ENCODE measurements around the gene RIPK1.

RIPK1 gene

DNA sequence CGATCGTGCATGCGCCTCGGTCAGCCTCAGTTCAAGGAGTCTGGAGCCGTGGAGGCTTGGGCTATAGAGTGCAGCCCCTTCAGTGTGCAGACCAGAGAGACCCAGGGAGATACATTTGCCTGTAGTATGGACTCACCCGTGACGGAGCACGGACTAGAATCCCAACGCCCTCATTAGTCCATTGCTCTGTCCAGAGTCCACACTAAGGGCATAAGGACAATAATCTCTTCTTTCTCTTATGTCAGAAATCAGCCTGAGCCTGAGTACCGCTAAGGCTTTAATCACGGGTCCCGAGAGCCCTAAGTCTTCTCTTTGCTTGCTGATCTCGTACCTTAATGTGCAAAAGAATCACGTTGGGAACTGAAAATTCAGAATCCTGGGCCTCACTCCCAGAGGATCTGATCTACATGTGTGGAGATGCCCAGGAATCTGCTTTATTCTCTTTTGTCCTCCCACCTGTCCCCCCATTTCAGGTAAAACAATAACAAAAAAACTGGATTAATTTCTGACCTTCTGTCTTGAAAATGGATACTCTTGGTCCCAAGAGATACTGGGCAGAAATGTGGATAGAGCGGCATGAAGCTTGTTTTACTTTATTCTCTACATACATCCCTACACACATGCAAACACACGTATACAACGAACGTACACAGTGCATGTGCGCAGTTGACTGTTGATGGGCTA, 50.9 kb downstream of the RIPK1 start:
- TF ChIP-seq EZH2 (IDR thresholded peaks at IDR 0.05; ENCODE audit: borderline replicate concordance, low read length) = no peak
- TF ChIP-seq, protein P1, sequence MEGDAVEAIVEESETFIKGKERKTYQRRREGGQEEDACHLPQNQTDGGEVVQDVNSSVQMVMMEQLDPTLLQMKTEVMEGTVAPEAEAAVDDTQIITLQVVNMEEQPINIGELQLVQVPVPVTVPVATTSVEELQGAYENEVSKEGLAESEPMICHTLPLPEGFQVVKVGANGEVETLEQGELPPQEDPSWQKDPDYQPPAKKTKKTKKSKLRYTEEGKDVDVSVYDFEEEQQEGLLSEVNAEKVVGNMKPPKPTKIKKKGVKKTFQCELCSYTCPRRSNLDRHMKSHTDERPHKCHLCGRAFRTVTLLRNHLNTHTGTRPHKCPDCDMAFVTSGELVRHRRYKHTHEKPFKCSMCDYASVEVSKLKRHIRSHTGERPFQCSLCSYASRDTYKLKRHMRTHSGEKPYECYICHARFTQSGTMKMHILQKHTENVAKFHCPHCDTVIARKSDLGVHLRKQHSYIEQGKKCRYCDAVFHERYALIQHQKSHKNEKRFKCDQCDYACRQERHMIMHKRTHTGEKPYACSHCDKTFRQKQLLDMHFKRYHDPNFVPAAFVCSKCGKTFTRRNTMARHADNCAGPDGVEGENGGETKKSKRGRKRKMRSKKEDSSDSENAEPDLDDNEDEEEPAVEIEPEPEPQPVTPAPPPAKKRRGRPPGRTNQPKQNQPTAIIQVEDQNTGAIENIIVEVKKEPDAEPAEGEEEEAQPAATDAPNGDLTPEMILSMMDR (IDR thresholded peaks at IDR 0.05; ENCODE audit: low read length) = no peak
- Histone ChIP-seq H3K9ac (ENCODE audit: low read length) (peak overlapping the region; percentile 83), H3K27me3 (ENCODE audit: insufficient read depth, low read length) (no peaks in the 10 kb centered on the region), H2AFZ (ENCODE audit: low read length) (no peak overlapping the region), H4K20me1 (ENCODE audit: insufficient read depth, low read length) (no peaks in the 10 kb centered on the region), H3K4me2 (ENCODE audit: low read length) (peak overlapping the region; percentile 91), H3K36me3 (ENCODE audit: insufficient read depth, low read length) (peaks cover 6% of the 10 kb centered on the region; the same call in 1 of the 2 replicates), H3K9me3 (ENCODE audit: low read length) (no peaks in the 10 kb centered on the region), H3K4me3 (ENCODE audit: low read depth, low read length, poor library complexity, severe bottlenecking) (peak overlapping the region; percentile 82), H3K9me2 (ENCODE audit: low read depth, low read length) (no peaks in the 10 kb centered on the region), H3K27ac (ENCODE audit: low read depth, low read length, poor library complexity, severe bottlenecking) (no peak overlapping the region), H3K4me1 (ENCODE audit: insufficient read depth, low read length, severe bottlenecking) (peaks cover 34% of the 10 kb centered on the region), H3K79me2 (ENCODE audit: insufficient read depth, low read length) (no peaks in the 10 kb centered on the region), H3F3A (ENCODE audit: insufficient read depth, low read length) (no peaks in the 10 kb centered on the region)

DNA sequence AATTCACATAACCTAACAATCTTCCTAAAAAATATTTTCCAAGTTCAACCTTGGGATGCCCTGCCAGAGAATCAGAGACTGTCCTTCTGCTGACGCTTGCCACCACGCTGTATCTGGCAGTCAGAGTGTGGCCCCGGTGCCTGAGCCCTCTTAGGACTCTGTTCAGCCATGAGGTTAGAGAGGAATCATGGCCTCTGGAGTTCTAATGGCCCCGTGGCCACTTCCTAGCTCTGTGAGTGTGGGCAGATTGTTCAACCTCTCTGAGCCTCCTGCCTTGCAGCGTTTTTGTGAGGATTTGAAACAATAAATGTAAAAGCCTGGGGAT, 52.4 kb downstream of the RIPK1 start:
- no peaks in the 10 kb centered on the region for H3K27me3 ChIP-seq (ENCODE audit: insufficient read depth, low read length)
- no peak overlapping the region for H3K27ac ChIP-seq (ENCODE audit: low read depth, low read length, poor library complexity, severe bottlenecking)
- H3K9ac ChIP-seq (ENCODE audit: low read length) = no peak overlapping the region
- no peaks in the 10 kb centered on the region for H3K9me2 ChIP-seq (ENCODE audit: low read depth, low read length)
- H3K79me2 ChIP-seq (ENCODE audit: insufficient read depth, low read length) = no peaks in the 10 kb centered on the region
- no peaks in the 10 kb centered on the region for H3F3A ChIP-seq (ENCODE audit: insufficient read depth, low read length)
- no peaks in the 10 kb centered on the region for H3K36me3 ChIP-seq (ENCODE audit: insufficient read depth, low read length)
- no peak overlapping the region for H2AFZ ChIP-seq (ENCODE audit: low read length)
- no peak overlapping the region for H3K4me2 ChIP-seq (ENCODE audit: low read length)
- H3K9me3 ChIP-seq (ENCODE audit: low read length) = no peaks in the 10 kb centered on the region
- TF ChIP-seq, protein P1 (IDR thresholded peaks at IDR 0.05; ENCODE audit: low read length) = no peak
- TF ChIP-seq EZH2 (IDR thresholded peaks at IDR 0.05; ENCODE audit: borderline replicate concordance, low read length) = no peak
- H3K4me1 ChIP-seq (ENCODE audit: insufficient read depth, low read length, severe bottlenecking) = peaks cover 50% of the 10 kb centered on the region
- no peak overlapping the region for H3K4me3 ChIP-seq (ENCODE audit: low read depth, low read length, poor library complexity, severe bottlenecking)
- no peaks in the 10 kb centered on the region for H4K20me1 ChIP-seq (ENCODE audit: insufficient read depth, low read length)

DNA sequence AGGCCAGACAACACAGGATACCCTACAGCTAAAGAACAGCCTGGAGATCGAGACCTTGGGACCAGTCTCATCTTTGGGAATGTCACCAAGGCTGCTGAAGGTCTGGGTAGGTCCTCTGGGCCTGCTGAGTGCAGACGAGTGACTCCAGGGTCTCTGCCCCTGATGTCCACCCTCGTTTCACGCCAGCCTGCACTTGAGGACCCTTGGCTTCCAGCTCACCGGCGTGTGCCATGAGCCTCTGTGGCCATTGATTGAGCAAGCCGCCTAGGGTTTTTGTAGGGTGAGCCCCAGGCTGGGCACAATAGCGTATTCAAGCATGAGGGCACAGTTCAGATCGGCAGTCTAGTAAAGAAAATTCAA, 54.5 kb downstream of the RIPK1 start:
- TF ChIP-seq EZH2 (IDR thresholded peaks at IDR 0.05; ENCODE audit: borderline replicate concordance, low read length) = no peak
- TF ChIP-seq, protein P1 (IDR thresholded peaks at IDR 0.05; ENCODE audit: low read length) = no peak

More for the DNA sequence above, 54.5 kb downstream of the RIPK1 start:
- no peaks in the 10 kb centered on the region for H3K9me3 ChIP-seq (ENCODE audit: low read length)
- no peak overlapping the region for H3K4me3 ChIP-seq (ENCODE audit: low read depth, low read length, poor library complexity, severe bottlenecking)
- no peak overlapping the region for H2AFZ ChIP-seq (ENCODE audit: low read length)
- H3K4me1 ChIP-seq (ENCODE audit: insufficient read depth, low read length, severe bottlenecking) = peaks cover 49% of the 10 kb centered on the region
- H3K9me2 ChIP-seq (ENCODE audit: low read depth, low read length) = no peaks in the 10 kb centered on the region
- H3F3A ChIP-seq (ENCODE audit: insufficient read depth, low read length) = no peaks in the 10 kb centered on the region
- no peaks in the 10 kb centered on the region for H4K20me1 ChIP-seq (ENCODE audit: insufficient read depth, low read length)
- H3K79me2 ChIP-seq (ENCODE audit: insufficient read depth, low read length) = no peaks in the 10 kb centered on the region
- no peaks in the 10 kb centered on the region for H3K27me3 ChIP-seq (ENCODE audit: insufficient read depth, low read length)
- no peaks in the 10 kb centered on the region for H3K36me3 ChIP-seq (ENCODE audit: insufficient read depth, low read length)
- H3K4me2 ChIP-seq (ENCODE audit: low read length) = no peak overlapping the region
- no peak overlapping the region for H3K9ac ChIP-seq (ENCODE audit: low read length)
- H3K27ac ChIP-seq (ENCODE audit: low read depth, low read length, poor library complexity, severe bottlenecking) = no peak overlapping the region

All from OCI-LY1 (cell line).